GM12891 (cell line): ENCODE results near the gene MBOAT2.

Experiments used
- PAX5 ChIP-seq: IDR thresholded peaks from 2 replicates; pipeline ENCODE4 v1.6.1; 2011; ENCODE audit warnings: low read length, moderate library complexity, mild to moderate bottlenecking; ENCODE audit not compliant: insufficient read depth, severe bottlenecking
- POLR2A ChIP-seq: IDR thresholded peaks from 2 replicates; pipeline ENCODE4 v1.6.1; 2011; ENCODE audit warnings: low read depth, low read length, control low read depth
- POLR2AphosphoS5 ChIP-seq: IDR thresholded peaks from 2 replicates; pipeline ENCODE4 v1.6.1; 2011; ENCODE audit warnings: low read depth, low read length, control low read depth
- SPI1 ChIP-seq: IDR thresholded peaks from 2 replicates; pipeline ENCODE4 v1.6.1; 2011; ENCODE audit warnings: low read depth, low read length, control low read depth
- TAF1 ChIP-seq: IDR thresholded peaks from 2 replicates; pipeline ENCODE4 v1.6.1; 2011; ENCODE audit warnings: low read depth, low read length, control low read depth

DNA sequence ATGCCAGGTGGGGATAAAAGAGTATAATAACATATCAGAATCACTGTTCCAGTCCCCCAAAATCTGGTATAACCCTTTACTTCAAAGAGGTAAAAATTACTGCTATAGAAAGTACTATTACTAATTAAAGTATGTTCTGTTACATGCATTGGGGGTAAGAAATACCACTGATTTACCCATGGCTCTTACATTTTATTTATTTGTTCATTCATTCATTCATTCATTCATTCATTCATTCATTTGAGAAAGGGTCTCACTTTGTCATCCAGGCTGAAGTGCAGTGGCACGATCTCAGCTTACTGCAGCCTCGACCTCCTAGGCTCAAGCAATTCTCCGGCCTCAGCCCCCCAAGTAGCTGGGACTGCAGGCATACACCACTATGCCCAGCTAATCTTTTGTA lies 74.4 kb downstream of the MBOAT2 start:
- no peak for TF ChIP-seq POLR2A
- TF ChIP-seq POLR2AphosphoS5: no peak
- TF ChIP-seq PAX5: no peak
- TF ChIP-seq TAF1: no peak
- no peak for TF ChIP-seq SPI1
